Measurements from ENCODE around the gene ZNF286A.

GRCh38 chr17:15651583-15652110 lies 47.9 kb upstream of the ZNF286A start:
- TF ChIP-seq POLR2AphosphoS5 (IDR thresholded peaks at IDR 0.05; ENCODE audit: borderline replicate concordance, low read depth, low read length) (no peak), EZH2 (IDR thresholded peaks at IDR 0.05) (no peak), FOXP2 (optimal IDR thresholded peaks at IDR 0.05; ENCODE audit: control extremely low read depth, extremely low read length, insufficient read depth) (no peak)
